ENCODE measurements around the gene FSTL4. TPM values are rescaled to one million over a fixed set of nuclear protein-coding genes. Genes with fewer than 3 reads are reported as not detected.

FSTL4 gene
- polyA plus RNA-seq, 1 donor from 2014 or later, result 0.57 TPM

- Histone ChIP-seq H3K9ac (ENCODE audit: low read length) (no peak overlapping the region), H3F3A (ENCODE audit: insufficient read depth, low read length, poor library complexity, severe bottlenecking) (no peaks in the 10 kb centered on the region), H3K4me2 (ENCODE audit: low read length) (no peak overlapping the region), H3K4me3 (ENCODE audit: low read length) (no peak overlapping the region), H2AFZ (ENCODE audit: low read depth, low read length) (no peak overlapping the region), H3K9me2 (ENCODE audit: insufficient read depth, low read length) (no peaks in the 10 kb centered on the region), H3K27me3 (ENCODE audit: insufficient read depth, low read depth, low read length) (no peaks in the 10 kb centered on the region), H3K27ac (ENCODE audit: low read length) (no peak overlapping the region), H3K9me3 (ENCODE audit: low read length) (no peaks in the 10 kb centered on the region), H4K20me1 (ENCODE audit: insufficient read depth) (no peaks in the 10 kb centered on the region), H3K79me2 (replicated peaks; ENCODE audit: insufficient read depth, low read length) (no peaks in the 10 kb centered on the region), H3K36me3 (ENCODE audit: insufficient read depth, low read length) (no peaks in the 10 kb centered on the region)
- TF ChIP-seq POLR2AphosphoS5 (IDR thresholded peaks at IDR 0.05) (no peak), SMC3 (conservative IDR thresholded peaks at IDR 0.05; ENCODE audit: poor library complexity) (no peak), RAD21 (conservative IDR thresholded peaks at IDR 0.05) (no peak), EZH2 (IDR thresholded peaks at IDR 0.05; ENCODE audit: borderline replicate concordance, insufficient read depth, low read length, poor library complexity, severe bottlenecking) (no peak), REST (IDR thresholded peaks at IDR 0.05; ENCODE audit: borderline replicate concordance) (no peak), TAF1 (IDR thresholded peaks at IDR 0.05; ENCODE audit: low read depth) (no peak), CTCF (IDR thresholded peaks at IDR 0.05; ENCODE audit: poor library complexity, severe bottlenecking) (no peak), MXI1 (conservative IDR thresholded peaks at IDR 0.05; ENCODE audit: poor library complexity, severe bottlenecking) (no peak), EP300 (conservative IDR thresholded peaks at IDR 0.05; ENCODE audit: poor library complexity, severe bottlenecking) (no peak)
These were observed 415.8 kb downstream of the FSTL4 start for GRCh38 chr5:133196441-133197085.

- Histone ChIP-seq H3K27ac (ENCODE audit: low read length) (no peak overlapping the region), H3K9me3 (ENCODE audit: low read length) (no peaks in the 10 kb centered on the region), H3K4me3 (ENCODE audit: low read length) (no peak overlapping the region)
These were observed 417.1 kb downstream of the FSTL4 start for GRCh38 chr5:133195250-133195649.

More at GRCh38 chr5:133195250-133195649, 417.1 kb downstream of the FSTL4 start:
- H3F3A ChIP-seq (ENCODE audit: insufficient read depth, low read length, poor library complexity, severe bottlenecking), result no peaks in the 10 kb centered on the region
- no peak overlapping the region for H3K9ac ChIP-seq (ENCODE audit: low read length)
- TF ChIP-seq POLR2AphosphoS5 (IDR thresholded peaks at IDR 0.05) (no peak), EP300 (conservative IDR thresholded peaks at IDR 0.05; ENCODE audit: poor library complexity, severe bottlenecking) (no peak), RAD21 (conservative IDR thresholded peaks at IDR 0.05) (no peak)
- H3K36me3 ChIP-seq (ENCODE audit: insufficient read depth, low read length), result no peaks in the 10 kb centered on the region
- H3K9me2 ChIP-seq (ENCODE audit: insufficient read depth, low read length), result no peaks in the 10 kb centered on the region
- no peak overlapping the region for H2AFZ ChIP-seq (ENCODE audit: low read depth, low read length)
- H3K27me3 ChIP-seq (ENCODE audit: insufficient read depth, low read depth, low read length), result no peaks in the 10 kb centered on the region
- H3K4me2 ChIP-seq (ENCODE audit: low read length), result no peak overlapping the region
- H4K20me1 ChIP-seq (ENCODE audit: insufficient read depth), result no peaks in the 10 kb centered on the region
- H3K79me2 ChIP-seq (replicated peaks; ENCODE audit: insufficient read depth, low read length), result no peaks in the 10 kb centered on the region

Measured in neural cell (in vitro differentiated cells).